H9 (cell line): ENCODE measurements around the gene PHYHIPL. TPM values are rescaled to one million over a fixed set of nuclear protein-coding genes. Genes with fewer than 3 reads are reported as not detected.

Experiments
- DNase-seq: peaks from one replicate; pipeline ENCODE4 v3.0.0-alpha.2; 2017
- H2AFZ ChIP-seq: one replicate; pipeline ENCODE4 v1.6.1; 2013; ENCODE audit warnings: mild to moderate bottlenecking, low read length, control low read depth, moderate library complexity
- H2AK5ac ChIP-seq: 2 replicates; pipeline ENCODE4 v1.6.1; 2013; ENCODE audit warnings: low read length, control low read depth, mixed read lengths; ENCODE audit not compliant: insufficient read length
- H2BK120ac ChIP-seq: one replicate; pipeline ENCODE4 v1.6.1; 2013; ENCODE audit warnings: low read depth, mild to moderate bottlenecking, low read length, control low read depth, inconsistent platforms; ENCODE audit not compliant: poor library complexity, severe bottlenecking
- H2BK12ac ChIP-seq: 2 replicates; pipeline ENCODE4 v1.6.1; 2013; ENCODE audit warnings: low read length, control low read depth, mixed read lengths, low read depth; ENCODE audit not compliant: insufficient read length
- H2BK15ac ChIP-seq: 2 replicates; pipeline ENCODE4 v1.6.1; 2013; ENCODE audit warnings: low read depth, low read length, control low read depth
- H2BK20ac ChIP-seq: one replicate; pipeline ENCODE4 v1.6.1; 2013; ENCODE audit warnings: low read depth, mild to moderate bottlenecking, low read length, control low read depth, inconsistent platforms; ENCODE audit not compliant: poor library complexity, severe bottlenecking
- H2BK5ac ChIP-seq: 2 replicates; pipeline ENCODE4 v1.6.1; 2013; ENCODE audit warnings: low read length, control low read depth, mixed read lengths; ENCODE audit not compliant: insufficient read length
- H3K14ac ChIP-seq: 2 replicates; pipeline ENCODE4 v1.6.1; 2013; ENCODE audit warnings: low read length, control low read depth; ENCODE audit not compliant: insufficient read depth
- H3K18ac ChIP-seq: 2 replicates; pipeline ENCODE4 v1.6.1; 2013; ENCODE audit warnings: low read depth, mild to moderate bottlenecking, mixed read lengths, low read length, control low read depth; ENCODE audit not compliant: insufficient read length
- H3K23ac ChIP-seq: 2 replicates; pipeline ENCODE4 v1.6.1; 2013; ENCODE audit warnings: low read length, control low read depth, mixed read lengths, low read depth; ENCODE audit not compliant: insufficient read length
- H3K23me2 ChIP-seq: 2 replicates; pipeline ENCODE4 v1.6.1; 2013; ENCODE audit warnings: low read depth, mild to moderate bottlenecking, mixed read lengths, low read length, control low read depth; ENCODE audit not compliant: insufficient read length, poor library complexity, severe bottlenecking
- H3K27ac ChIP-seq: 2 replicates; pipeline ENCODE4 v1.5.1; 2013; ENCODE audit warnings: low read length, control low read depth, mixed read lengths, low read depth; ENCODE audit not compliant: insufficient read length
- H3K27me3 ChIP-seq: 2 replicates; pipeline ENCODE4 v1.6.1; 2013; ENCODE audit warnings: low read length, control low read depth, inconsistent platforms; ENCODE audit not compliant: insufficient read depth
- H3K4ac ChIP-seq: 2 replicates; pipeline ENCODE4 v1.6.1; 2013; ENCODE audit warnings: low read depth, mild to moderate bottlenecking, control low read depth, inconsistent platforms, low read length, moderate library complexity
- H3K4me1 ChIP-seq: 2 replicates; pipeline ENCODE4 v1.6.1; 2013; ENCODE audit warnings: low read length, control low read depth, inconsistent platforms; ENCODE audit not compliant: insufficient read depth
- H3K4me2 ChIP-seq: 2 replicates; pipeline ENCODE4 v1.6.1; 2013; ENCODE audit warnings: low read length, control low read depth, mixed read lengths; ENCODE audit not compliant: insufficient read length, insufficient read depth
- H3K56ac ChIP-seq: 2 replicates; pipeline ENCODE4 v1.6.1; 2013; ENCODE audit warnings: low read depth, mild to moderate bottlenecking, mixed read lengths, low read length, control low read depth; ENCODE audit not compliant: insufficient read length
- H3K79me1 ChIP-seq: 2 replicates; pipeline ENCODE4 v1.6.1; 2013; ENCODE audit warnings: low read depth, mild to moderate bottlenecking, moderate library complexity, low read length, control low read depth, inconsistent platforms; ENCODE audit not compliant: insufficient read depth, poor library complexity, severe bottlenecking
- H3K79me2 ChIP-seq: 2 replicates; pipeline ENCODE4 v1.6.1; 2013; ENCODE audit warnings: low read length, control low read depth, inconsistent platforms; ENCODE audit not compliant: insufficient read depth
- H3K9ac ChIP-seq: 2 replicates; pipeline ENCODE4 v1.6.1; 2013; ENCODE audit warnings: low read length, control low read depth, mixed read lengths; ENCODE audit not compliant: insufficient read length; ENCODE audit errors: extremely low read depth
- H3K9me3 ChIP-seq: one replicate; pipeline ENCODE4 v1.6.1; 2013; ENCODE audit warnings: low read depth, low read length, inconsistent platforms; ENCODE audit not compliant: control insufficient read depth
- H3T11ph ChIP-seq: one replicate; pipeline ENCODE4 v1.6.1; 2013; ENCODE audit warnings: mild to moderate bottlenecking, low read length, control low read depth, inconsistent platforms
- H4K20me1 ChIP-seq: one replicate; pipeline ENCODE4 v1.6.1; 2013; ENCODE audit not compliant: control insufficient read depth, insufficient read length, insufficient read depth
- H4K5ac ChIP-seq: 2 replicates; pipeline ENCODE4 v1.6.1; 2013; ENCODE audit warnings: low read depth, mild to moderate bottlenecking, mixed read lengths, low read length, control low read depth; ENCODE audit not compliant: insufficient read length
- H4K8ac ChIP-seq: replicated peaks from 2 replicates; pipeline ENCODE4 v1.6.1; 2013; ENCODE audit warnings: low read length, control low read depth, mixed read lengths, low read depth; ENCODE audit not compliant: insufficient read length
- H4K91ac ChIP-seq: 2 replicates; pipeline ENCODE4 v1.6.1; 2013; ENCODE audit warnings: low read depth, mild to moderate bottlenecking, moderate library complexity, mixed read lengths, low read length, control low read depth; ENCODE audit not compliant: insufficient read length
- H3K27ac Mint-ChIP-seq, 3 experiments: 2 replicates in 2 of 3; 3 replicates in 1 of 3; pipeline ENCODE4 v1.8.0; 2020 to 2021; ENCODE audit warnings: mixed read lengths in 3 of 3, mild to moderate bottlenecking in 1 of 3, moderate library complexity in 1 of 3
- H3K27me3 Mint-ChIP-seq: 2 replicates; pipeline ENCODE4 v1.8.0; 2021; ENCODE audit warnings: low read depth, mild to moderate bottlenecking, moderate library complexity, mixed read lengths
- H3K36me3 Mint-ChIP-seq, 3 experiments: 2 replicates in 2 of 3; 3 replicates in 1 of 3; pipeline ENCODE4 v1.8.0; 2020 to 2021; ENCODE audit warnings: low read depth in 3 of 3, mixed read lengths in 3 of 3; ENCODE audit not compliant: insufficient read depth in 1 of 3
- H3K4me1 Mint-ChIP-seq, 2 experiments: 2 replicates each; pipeline ENCODE4 v1.8.0; 2020; ENCODE audit warnings: mixed read lengths in 2 of 2
- H3K4me3 Mint-ChIP-seq, 2 experiments: 2 replicates in 1 of 2; 3 replicates in 1 of 2; pipeline ENCODE4 v1.8.0; 2020 to 2021; ENCODE audit warnings: mild to moderate bottlenecking in 2 of 2, mixed read lengths in 2 of 2, moderate library complexity in 1 of 2
- H3K9me3 Mint-ChIP-seq, 2 experiments: 2 replicates in 1 of 2; 3 replicates in 1 of 2; pipeline ENCODE4 v1.8.0; 2020; ENCODE audit warnings: mild to moderate bottlenecking in 2 of 2, mixed read lengths in 2 of 2, moderate library complexity in 1 of 2
- WGBS: extraction: QIAGEN DNeasy Blood & Tissue Kit; methylation state at CpG from one replicate; pipeline ENCODE4 v1.1.7; 2013; ENCODE audit warnings: missing lambda C conversion rate, low lambda C conversion rate, mixed read lengths; ENCODE audit not compliant: insufficient read length; ENCODE audit errors: extremely low coverage; 5-methylcytosine and 5-hydroxymethylcytosine counted together
- total RNA-seq: library from RNA; stranded (reverse); gene quantifications from 2 replicates; pipeline ENCODE4 v1.2.1, GENCODE V29; 2021
- TF ChIP-seq, protein P1 (sequence below): fragments of 200-600 bp; sonication (generic); conservative IDR thresholded peaks from 3 replicates; pipeline ENCODE4 v1.8.0; 2021; ENCODE audit warnings: antibody characterized with exemption, mild to moderate bottlenecking

Gene PHYHIPL
- total RNA-seq, 1 experiment from 2014 or later, result 0.44 TPM

GRCh38 chr10:59212301-59212798 lies 35.9 kb downstream of the PHYHIPL start:
- Mint-ChIP-seq H3K9me3 (peaks cover 19 to 21% of the 10 kb centered on the region in 2 experiments), H3K36me3 (peaks cover 10 to 23% (median 11%) of the 10 kb centered on the region in 3 experiments), H3K4me3 (no peak overlapping the region), H3K27me3 (no peaks in the 10 kb centered on the region; the same call in 1 of the 2 replicates), H3K4me1 (peaks cover under 1 to 4% of the 10 kb centered on the region in 2 experiments), H3K27ac (no peak overlapping the region)
- Histone ChIP-seq H3K9me3 (no peaks in the 10 kb centered on the region), H2BK20ac (no peak overlapping the region), H3K56ac (no peak overlapping the region), H3K23me2 (no peaks in the 10 kb centered on the region), H3K14ac (no peak overlapping the region), H3T11ph (no peak overlapping the region), H4K91ac (no peak overlapping the region), H3K4ac (no peak overlapping the region), H3K4me2 (no peak overlapping the region), H2BK12ac (no peak overlapping the region), H2BK120ac (no peak overlapping the region), H3K27me3 (no peaks in the 10 kb centered on the region), H3K9ac (no peak overlapping the region), H3K4me1 (no peaks in the 10 kb centered on the region), H3K23ac (no peak overlapping the region), H3K27ac (no peak overlapping the region), H2AK5ac (no peak overlapping the region), H4K5ac (no peak overlapping the region), H3K18ac (no peak overlapping the region), H2BK5ac (no peak overlapping the region), H4K20me1 (no peaks in the 10 kb centered on the region), H2AFZ (no peak overlapping the region), H2BK15ac (no peak overlapping the region), H4K8ac (no peak overlapping the region), H3K79me1 (no peaks in the 10 kb centered on the region), H3K79me2 (no peaks in the 10 kb centered on the region)
- TF ChIP-seq, protein P1, sequence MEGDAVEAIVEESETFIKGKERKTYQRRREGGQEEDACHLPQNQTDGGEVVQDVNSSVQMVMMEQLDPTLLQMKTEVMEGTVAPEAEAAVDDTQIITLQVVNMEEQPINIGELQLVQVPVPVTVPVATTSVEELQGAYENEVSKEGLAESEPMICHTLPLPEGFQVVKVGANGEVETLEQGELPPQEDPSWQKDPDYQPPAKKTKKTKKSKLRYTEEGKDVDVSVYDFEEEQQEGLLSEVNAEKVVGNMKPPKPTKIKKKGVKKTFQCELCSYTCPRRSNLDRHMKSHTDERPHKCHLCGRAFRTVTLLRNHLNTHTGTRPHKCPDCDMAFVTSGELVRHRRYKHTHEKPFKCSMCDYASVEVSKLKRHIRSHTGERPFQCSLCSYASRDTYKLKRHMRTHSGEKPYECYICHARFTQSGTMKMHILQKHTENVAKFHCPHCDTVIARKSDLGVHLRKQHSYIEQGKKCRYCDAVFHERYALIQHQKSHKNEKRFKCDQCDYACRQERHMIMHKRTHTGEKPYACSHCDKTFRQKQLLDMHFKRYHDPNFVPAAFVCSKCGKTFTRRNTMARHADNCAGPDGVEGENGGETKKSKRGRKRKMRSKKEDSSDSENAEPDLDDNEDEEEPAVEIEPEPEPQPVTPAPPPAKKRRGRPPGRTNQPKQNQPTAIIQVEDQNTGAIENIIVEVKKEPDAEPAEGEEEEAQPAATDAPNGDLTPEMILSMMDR, result no peak
- no peak for DNase-seq
- no CpG with 5 or more reads among the region's 2 CpGs for WGBS
